HTR-8/SVneo (cell line): ENCODE data around the gene DDN.

Experiments
- DNase-seq: peaks from one replicate; pipeline ENCODE4 v3.0.0; 2011; ENCODE audit warnings: low spot score, mixed read lengths; ENCODE audit not compliant: insufficient read length
- FAIRE-seq: peaks from 2 replicates; lab custom pipeline; 2011; peaks lifted over from hg19 to GRCh38; lab: Jason Lieb, UNC

The DDN gene

GRCh38 chr12:49015196-49015595, 16.0 kb upstream of the DDN start:
- FAIRE-seq = no peak

GRCh38 chr12:49014547-49014946, 15.4 kb upstream of the DDN start:
- DNase-seq = no peak

More at GRCh38 chr12:49015196-49015595, 16.0 kb upstream of the DDN start:
- DNase-seq = no peak

DNA sequence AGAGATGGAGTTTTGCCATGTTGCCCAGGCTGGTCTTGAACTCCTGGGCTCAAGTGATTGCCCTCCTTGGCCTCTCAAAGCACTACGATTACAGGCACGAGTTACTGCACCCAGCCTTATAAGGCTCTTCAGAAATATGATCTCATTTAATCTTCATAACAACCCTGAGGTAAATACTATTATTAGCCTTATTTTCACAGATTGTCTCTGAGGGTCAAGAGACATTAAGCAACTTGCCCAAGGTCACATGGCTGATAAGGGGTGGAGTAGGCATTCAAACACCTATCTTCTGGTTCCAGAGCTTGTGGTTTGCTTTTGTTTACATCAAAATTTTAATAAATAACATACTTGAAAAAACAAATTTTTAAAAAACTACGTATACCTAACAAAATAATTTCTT, 14.3 kb upstream of the DDN start:
- DNase-seq (no peak), FAIRE-seq (no peak)

More at GRCh38 chr12:49014547-49014946, 15.4 kb upstream of the DDN start:
- FAIRE-seq = no peak

- FAIRE-seq (no peak), DNase-seq (no peak)
Observed at GRCh38 chr12:49012739-49013138, 13.6 kb upstream of the DDN start.

DNA sequence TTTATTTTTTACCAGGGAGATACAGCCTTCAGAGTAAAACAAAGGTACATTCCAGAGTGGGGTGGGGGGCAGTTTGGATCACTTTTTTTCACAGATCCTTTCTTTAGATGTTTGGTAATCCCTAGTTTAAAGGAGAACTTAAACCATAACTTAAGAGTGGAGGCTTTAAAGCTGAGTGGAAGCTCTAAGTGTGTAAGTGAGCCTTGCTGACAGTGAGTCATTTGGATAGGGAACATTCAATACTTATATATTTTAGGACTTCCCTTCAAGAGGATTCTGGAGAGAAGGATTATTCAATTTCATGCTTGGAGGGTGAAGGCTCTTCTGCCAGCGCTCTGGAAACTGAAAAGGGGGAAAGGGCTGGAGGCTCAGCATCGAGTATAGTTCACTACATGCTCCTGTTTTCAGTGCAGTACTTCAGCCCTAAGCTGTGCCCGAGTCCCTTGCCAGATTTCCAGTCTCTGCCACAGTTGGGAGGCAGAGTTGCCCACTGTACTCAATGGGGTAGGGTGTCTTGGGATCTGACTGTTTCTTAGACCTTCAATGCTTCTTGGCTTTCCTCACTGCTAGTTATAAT, 11.0 kb upstream of the DDN start:
- DNase-seq = no peak
- no peak for FAIRE-seq

DNA sequence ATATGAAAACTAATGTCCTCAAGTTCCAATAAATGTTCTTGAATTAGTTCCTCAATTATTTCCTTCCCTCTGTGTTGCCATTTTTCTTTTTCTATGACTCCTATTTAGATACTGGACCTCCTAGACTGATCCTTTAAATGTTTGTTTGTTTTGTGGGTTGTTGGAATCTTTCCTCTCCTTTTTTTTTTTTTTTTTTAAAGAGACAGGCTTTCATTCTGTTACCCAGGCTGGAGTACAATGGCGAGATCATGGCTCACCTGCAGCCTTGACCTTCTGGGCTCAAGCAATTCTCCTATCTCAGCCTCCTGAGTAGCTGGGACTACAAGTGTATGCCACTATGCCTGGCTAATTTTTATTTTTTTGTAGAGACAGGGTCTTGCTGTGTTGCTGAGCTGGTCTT, 9.8 kb upstream of the DDN start:
- no peak for FAIRE-seq
- no peak for DNase-seq

DNA sequence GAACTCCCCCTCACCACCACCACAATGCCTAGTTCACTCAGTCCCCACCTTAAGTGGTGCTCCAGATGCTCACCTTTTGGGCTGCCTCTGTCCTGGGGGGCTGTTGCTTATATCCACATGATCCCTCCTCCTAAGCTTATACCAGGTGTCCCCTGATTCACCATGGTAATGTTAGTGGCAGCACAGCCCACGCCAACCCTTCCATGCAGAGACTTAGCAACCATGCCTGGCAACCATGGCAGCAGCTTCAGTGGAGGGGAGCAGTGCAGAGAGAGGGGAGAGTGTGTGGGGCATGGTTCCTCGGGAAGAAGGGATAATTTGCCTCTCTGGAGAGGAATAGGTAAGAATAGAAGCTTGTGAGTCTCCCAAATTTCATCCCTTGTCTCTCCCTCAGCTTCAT, 1.2 kb upstream of the DDN start:
- FAIRE-seq (no peak), DNase-seq (no peak)

DNA sequence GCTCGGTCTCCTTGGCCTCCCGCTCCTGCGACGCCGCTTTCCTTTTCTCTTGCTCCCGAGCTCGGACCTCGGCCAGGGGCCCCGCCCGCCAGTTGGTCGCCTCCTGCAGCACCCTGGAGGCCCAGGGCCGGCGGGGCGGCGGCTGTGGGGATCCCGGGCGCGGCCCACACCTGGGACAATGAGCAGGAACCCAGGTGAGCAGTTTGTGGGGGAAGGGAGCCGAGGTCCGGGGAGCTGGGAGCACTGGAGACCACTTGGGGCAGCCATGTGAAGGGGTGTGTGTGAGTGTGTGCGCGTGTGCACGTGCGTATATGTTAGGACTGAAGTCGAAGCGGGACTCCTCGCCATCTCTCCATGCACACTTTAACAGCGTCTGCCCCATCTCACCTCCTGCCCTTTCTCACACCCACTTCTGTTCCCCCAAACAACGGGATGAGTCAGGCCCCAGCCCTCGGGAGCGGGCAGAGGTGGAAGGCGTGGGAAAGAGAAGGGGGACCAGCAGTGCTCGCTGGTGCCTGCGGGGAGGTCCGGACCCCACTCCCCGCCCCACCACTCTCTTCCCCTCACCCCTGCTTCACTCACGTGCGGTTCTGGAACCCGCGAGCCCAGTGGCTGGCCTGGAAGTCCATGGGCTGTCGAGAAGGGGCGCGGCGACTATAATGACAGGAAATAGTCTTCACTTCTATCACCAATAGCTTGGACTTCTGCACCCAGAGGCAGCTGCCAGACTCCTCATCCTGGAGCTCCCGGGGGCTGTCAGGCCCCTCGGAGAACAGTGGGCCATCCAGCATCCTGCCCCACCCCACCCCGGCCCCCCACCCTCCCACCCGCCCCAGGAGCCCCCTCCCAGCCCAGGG, 450 bp downstream of the DDN start:
- no peak for FAIRE-seq
- DNase-seq = no peak

DNA sequence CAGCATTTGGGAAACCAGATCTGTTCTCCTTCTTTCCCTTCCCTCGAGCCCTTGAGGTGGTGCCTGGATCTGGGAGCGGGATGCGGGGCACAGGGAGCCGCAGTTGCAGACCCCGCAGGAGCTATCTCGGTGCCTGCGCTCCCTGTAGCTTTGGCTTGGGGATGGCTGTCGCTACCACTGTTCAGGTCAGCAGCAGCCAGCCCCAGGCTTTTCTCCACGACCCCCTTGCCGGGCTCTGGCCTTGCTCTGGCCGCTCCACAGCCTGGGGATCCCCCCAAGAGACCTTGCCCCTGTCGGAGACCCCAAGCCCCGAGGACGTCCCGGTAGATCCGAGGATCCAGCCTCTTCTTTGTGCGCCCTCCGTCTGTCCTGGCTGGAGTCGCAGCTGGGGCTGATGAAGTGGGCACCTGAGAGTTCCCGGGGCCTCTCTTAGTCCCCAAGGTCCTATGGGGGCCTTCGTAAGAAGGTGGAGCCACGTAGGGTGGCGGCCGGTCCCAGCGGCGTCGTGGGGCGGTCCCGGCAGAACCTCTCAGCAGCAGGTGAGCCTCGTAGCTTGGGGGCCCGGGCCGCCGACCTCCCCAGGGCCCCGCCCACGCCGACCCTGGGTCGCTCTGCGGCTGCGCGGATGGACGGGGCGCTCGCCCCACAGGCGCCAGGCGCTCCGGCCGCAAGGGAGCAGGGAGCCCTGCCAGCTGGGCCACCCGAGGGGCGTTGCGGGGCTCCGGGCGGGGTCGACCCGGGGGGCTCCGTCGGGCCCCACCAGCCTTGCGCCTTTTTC, 1.3 kb downstream of the DDN start:
- FAIRE-seq = no peak
- DNase-seq = no peak

- no peak for DNase-seq
- FAIRE-seq = no peak
Observed at GRCh38 chr12:48996794-48997718, 2.1 kb downstream of the DDN start.

GRCh38 chr12:48995086-48995879, 3.9 kb downstream of the DDN start:
- peak; percentile 97 for DNase-seq
- peak; percentile 36 for FAIRE-seq

- DNase-seq (no peak), FAIRE-seq (no peak)
Observed at GRCh38 chr12:48994224-48995085, 4.7 kb downstream of the DDN start.

DNA sequence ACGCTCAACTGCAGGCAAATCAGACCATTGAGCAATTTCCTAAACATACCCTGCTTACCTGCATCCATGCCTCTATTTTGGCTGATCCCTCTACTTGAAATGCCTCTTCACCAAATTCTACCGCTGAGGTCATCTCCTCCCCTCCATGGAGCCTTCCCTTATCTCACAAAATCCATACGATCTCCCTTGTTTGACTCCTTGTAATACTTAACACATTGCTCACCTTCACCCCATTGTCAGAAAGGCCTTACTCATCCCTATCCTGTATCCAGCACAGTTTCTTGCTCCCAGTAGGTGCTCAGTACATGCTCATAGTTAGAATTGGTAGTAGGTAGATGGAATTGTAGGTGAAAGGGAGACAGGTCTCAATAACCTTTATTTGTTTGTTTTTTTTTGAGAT, 5.4 kb downstream of the DDN start:
- no peak for DNase-seq
- FAIRE-seq = no peak

- FAIRE-seq (no peak), DNase-seq (no peak)
Observed at GRCh38 chr12:48991247-48992050, 7.7 kb downstream of the DDN start.

- FAIRE-seq = no peak
- DNase-seq = no peak
Observed at GRCh38 chr12:48990552-48990951, 8.6 kb downstream of the DDN start.

DNA sequence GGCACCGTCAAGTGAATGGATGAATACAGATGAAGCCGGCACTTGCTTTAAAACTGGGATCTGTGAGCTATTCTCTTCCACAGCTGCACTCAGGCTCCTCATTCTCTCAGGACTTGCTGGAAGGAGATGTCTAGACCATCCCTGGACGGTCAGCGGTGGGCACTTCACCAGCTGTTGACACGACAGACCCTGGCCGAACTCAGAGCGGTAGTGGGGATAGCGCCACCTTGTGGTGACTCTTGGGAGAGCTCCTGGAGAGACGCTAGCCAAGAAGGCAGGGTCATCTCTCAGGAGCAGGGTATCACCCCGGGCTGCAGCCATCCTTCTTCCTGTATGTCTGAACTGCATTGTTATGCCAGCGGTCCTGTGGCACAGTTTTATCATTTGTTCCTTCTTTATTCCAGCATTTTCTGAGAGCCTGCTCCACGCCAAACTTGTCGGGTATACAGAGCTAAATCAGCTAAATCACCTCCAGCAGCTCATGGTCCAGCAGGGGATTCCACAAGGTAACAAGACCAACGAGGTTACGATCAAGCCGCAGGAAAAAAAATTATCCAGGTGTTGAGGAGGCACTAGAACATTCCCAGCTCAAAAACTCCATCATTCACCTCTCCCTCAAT, 11.0 kb downstream of the DDN start:
- peak; percentile 81 for FAIRE-seq
- DNase-seq = peak; percentile 78

GRCh38 chr12:48986720-48987291, 12.4 kb downstream of the DDN start:
- no peak for DNase-seq
- no peak for FAIRE-seq
